Mesodermal cell (in vitro differentiated cells): ENCODE data around the gene WDR70.
A peak's percentile ranks its signal among the peaks of the same experiment; 100 is the strongest.

Source experiments
- H3K27ac ChIP-seq: 2 replicates; pipeline ENCODE4 v1.7.0; 2013; ENCODE audit warnings: mild to moderate bottlenecking, low read depth, low read length, moderate library complexity; ENCODE audit not compliant: severe bottlenecking
- H3K36me3 ChIP-seq: 2 replicates; pipeline ENCODE4 v1.7.1; 2013; ENCODE audit warnings: mild to moderate bottlenecking, low read length, moderate library complexity; ENCODE audit not compliant: control insufficient read depth, insufficient read depth
- H3K4me1 ChIP-seq: one replicate; pipeline ENCODE4 v1.7.1; 2013; ENCODE audit warnings: mild to moderate bottlenecking, low read length; ENCODE audit not compliant: insufficient read depth, control insufficient read depth, poor library complexity, severe bottlenecking
- H3K4me3 ChIP-seq: 2 replicates; pipeline ENCODE4 v1.7.0; 2013; ENCODE audit warnings: low read length, control low read depth, mild to moderate bottlenecking; ENCODE audit not compliant: insufficient read depth, poor library complexity, severe bottlenecking; ENCODE audit errors: extremely low read depth
- H3K9me3 ChIP-seq: 2 replicates; pipeline ENCODE4 v1.7.1; 2013; ENCODE audit warnings: mild to moderate bottlenecking, low read length, moderate library complexity; ENCODE audit not compliant: control insufficient read depth
- WGBS, 2 experiments: methylation state at CpG; one replicate each; pipeline ENCODE4 v1.1.5; 2013; ENCODE audit warnings: missing lambda C conversion rate in 2 of 2; ENCODE audit not compliant: insufficient coverage in 2 of 2; 5-methylcytosine and 5-hydroxymethylcytosine counted together

WDR70 gene

GRCh38 chr5:37490931-37491330, 111.8 kb downstream of the WDR70 start:
- no peaks in the 10 kb centered on the region for H3K4me1 ChIP-seq
- no peak overlapping the region for H3K27ac ChIP-seq
- 100% methylated on average over 1 to 2 of the region's 2 CpGs for WGBS, 2 experiments
- peaks cover 3% of the 10 kb centered on the region for H3K9me3 ChIP-seq
- H3K36me3 ChIP-seq, result peaks cover 5% of the 10 kb centered on the region
- no peak overlapping the region for H3K4me3 ChIP-seq

- H3K9me3 ChIP-seq, result peaks cover 3% of the 10 kb centered on the region
- no peak overlapping the region for H3K4me3 ChIP-seq
- H3K36me3 ChIP-seq, result peaks cover under 1% of the 10 kb centered on the region
- WGBS, 2 experiments, result 100% methylated on average over 2 of the region's 2 CpGs; no CpG with 5 or more reads in 1 of the 2 experiments
- peaks cover 4% of the 10 kb centered on the region for H3K4me1 ChIP-seq
- H3K27ac ChIP-seq, result no peak overlapping the region
Measured at GRCh38 chr5:37492778-37493555, 113.8 kb downstream of the WDR70 start.

GRCh38 chr5:37494756-37495155, 115.6 kb downstream of the WDR70 start:
- peaks cover 4% of the 10 kb centered on the region for H3K36me3 ChIP-seq
- no peaks in the 10 kb centered on the region for H3K9me3 ChIP-seq
- H3K4me3 ChIP-seq, result no peak overlapping the region
- H3K4me1 ChIP-seq, result peaks cover 4% of the 10 kb centered on the region
- H3K27ac ChIP-seq, result peak overlapping the region; percentile 67

GRCh38 chr5:37495210-37495609, 116.1 kb downstream of the WDR70 start:
- peaks cover 4% of the 10 kb centered on the region for H3K4me1 ChIP-seq
- peaks cover 4% of the 10 kb centered on the region for H3K36me3 ChIP-seq
- no peak overlapping the region for H3K4me3 ChIP-seq
- peak overlapping the region; percentile 67 for H3K27ac ChIP-seq
- H3K9me3 ChIP-seq, result no peaks in the 10 kb centered on the region
- no CpG with 5 or more reads among the region's 2 CpGs for WGBS, 2 experiments

GRCh38 chr5:37495668-37496347, 116.7 kb downstream of the WDR70 start:
- 100% methylated on average over 2 to 3 of the region's 3 CpGs for WGBS, 2 experiments
- no peaks in the 10 kb centered on the region for H3K9me3 ChIP-seq
- H3K36me3 ChIP-seq, result peaks cover 4% of the 10 kb centered on the region
- H3K4me3 ChIP-seq, result no peak overlapping the region
- peaks cover 4% of the 10 kb centered on the region for H3K4me1 ChIP-seq
- peak overlapping the region; percentile 67 for H3K27ac ChIP-seq

- H3K27ac ChIP-seq, result no peak overlapping the region
- H3K9me3 ChIP-seq, result no peaks in the 10 kb centered on the region
- H3K4me1 ChIP-seq, result peaks cover 4% of the 10 kb centered on the region
- 67 to 93% methylated on average over 1 to 3 of the region's 3 CpGs for WGBS, 2 experiments
- no peak overlapping the region for H3K4me3 ChIP-seq
- peaks cover 4% of the 10 kb centered on the region for H3K36me3 ChIP-seq
Measured at GRCh38 chr5:37496902-37497445, 117.9 kb downstream of the WDR70 start.

- H3K9me3 ChIP-seq, result no peaks in the 10 kb centered on the region
- peaks cover 7% of the 10 kb centered on the region for H3K36me3 ChIP-seq
- peaks cover 3% of the 10 kb centered on the region for H3K4me1 ChIP-seq
- WGBS, 2 experiments, result no CpG with 5 or more reads among the region's 1 CpG
- H3K4me3 ChIP-seq, result no peak overlapping the region
- H3K27ac ChIP-seq, result no peak overlapping the region
Measured at GRCh38 chr5:37501152-37501551, 122.0 kb downstream of the WDR70 start.

GRCh38 chr5:37506241-37506640, 127.1 kb downstream of the WDR70 start:
- H3K27ac ChIP-seq, result no peak overlapping the region
- no peaks in the 10 kb centered on the region for H3K9me3 ChIP-seq
- H3K4me1 ChIP-seq, result no peaks in the 10 kb centered on the region
- peaks cover 6% of the 10 kb centered on the region for H3K36me3 ChIP-seq
- H3K4me3 ChIP-seq, result no peak overlapping the region
- WGBS, 2 experiments, result 96 to 100% methylated on average over 2 to 3 of the region's 3 CpGs

- 89 to 100% methylated on average over 1 to 4 of the region's 5 CpGs for WGBS, 2 experiments
- Histone ChIP-seq H3K4me1 (no peaks in the 10 kb centered on the region), H3K36me3 (peaks cover 6% of the 10 kb centered on the region), H3K27ac (no peak overlapping the region), H3K4me3 (no peak overlapping the region), H3K9me3 (no peaks in the 10 kb centered on the region)
Measured at GRCh38 chr5:37506722-37507121, 127.6 kb downstream of the WDR70 start.

- no peaks in the 10 kb centered on the region for H3K9me3 ChIP-seq
- H3K36me3 ChIP-seq, result no peaks in the 10 kb centered on the region
- H3K27ac ChIP-seq, result no peak overlapping the region
- WGBS, 2 experiments, result no CpG with 5 or more reads among the region's 1 CpG
- no peak overlapping the region for H3K4me3 ChIP-seq
- no peaks in the 10 kb centered on the region for H3K4me1 ChIP-seq
Measured at GRCh38 chr5:37511646-37512045, 132.5 kb downstream of the WDR70 start.

GRCh38 chr5:37514946-37515345, 135.8 kb downstream of the WDR70 start:
- Histone ChIP-seq H3K36me3 (peaks cover 16% of the 10 kb centered on the region), H3K4me3 (no peak overlapping the region), H3K9me3 (peaks cover 8% of the 10 kb centered on the region), H3K27ac (no peak overlapping the region), H3K4me1 (no peaks in the 10 kb centered on the region)
- WGBS, 2 experiments, result 100% methylated on average over 1 of the region's 1 CpG
